ENCODE data around the gene NRDE2.

NRDE2 gene

GRCh38 chr14:90319634-90320541 lies 11.9 kb downstream of the NRDE2 start:
- Histone ChIP-seq H3K23ac (ENCODE audit: low read length) (no peak overlapping the region), H3K4me1 (ENCODE audit: control insufficient read depth, low read depth, low read length) (no peaks in the 10 kb centered on the region), H3K9ac (ENCODE audit: low read length) (no peak overlapping the region), H2AK5ac (ENCODE audit: low read length) (no peak overlapping the region), H2BK120ac (ENCODE audit: low read depth, low read length) (no peak overlapping the region), H3K4me2 (ENCODE audit: low read length) (no peak overlapping the region), H3K36me3 (ENCODE audit: control insufficient read depth, insufficient read depth, low read length) (no peaks in the 10 kb centered on the region), H3K56ac (ENCODE audit: low read length) (no peak overlapping the region), H4K8ac (ENCODE audit: low read depth, low read length) (no peak overlapping the region), H3K4ac (ENCODE audit: low read depth, low read length) (no peak overlapping the region), H4K5ac (ENCODE audit: low read length) (no peak overlapping the region), H3K4me3 (ENCODE audit: low read length) (no peak overlapping the region), H3K79me1 (ENCODE audit: low read length) (peaks cover 3% of the 10 kb centered on the region), H3K79me2 (ENCODE audit: control insufficient read depth, insufficient read depth, low read length) (no peaks in the 10 kb centered on the region), H3K27me3 (ENCODE audit: insufficient read depth, low read length, poor library complexity) (no peaks in the 10 kb centered on the region), H3K27ac (ENCODE audit: low read depth, low read length) (no peak overlapping the region), H2BK5ac (ENCODE audit: low read length) (no peak overlapping the region), H2BK15ac (replicated peaks; ENCODE audit: low read depth) (no peak overlapping the region), H3K18ac (ENCODE audit: low read length) (no peak overlapping the region)
- WGBS (ENCODE audit: extremely low coverage, insufficient coverage, low lambda C conversion rate) = no CpG with 5 or more reads among the region's 6 CpGs
- DNase-seq = peak; percentile 44

GRCh38 chr14:90319173-90319572 lies 12.6 kb downstream of the NRDE2 start:
- Histone ChIP-seq H4K8ac (ENCODE audit: low read depth, low read length) (no peak overlapping the region), H3K4me3 (ENCODE audit: low read length) (no peak overlapping the region), H3K9ac (ENCODE audit: low read length) (no peak overlapping the region), H3K4me2 (ENCODE audit: low read length) (no peak overlapping the region), H3K56ac (ENCODE audit: low read length) (no peak overlapping the region), H3K18ac (ENCODE audit: low read length) (no peak overlapping the region), H3K27me3 (ENCODE audit: insufficient read depth, low read length, poor library complexity) (no peaks in the 10 kb centered on the region), H3K27ac (ENCODE audit: low read depth, low read length) (no peak overlapping the region), H3K4me1 (ENCODE audit: control insufficient read depth, low read depth, low read length) (no peaks in the 10 kb centered on the region), H2AK5ac (ENCODE audit: low read length) (no peak overlapping the region), H2BK120ac (ENCODE audit: low read depth, low read length) (no peak overlapping the region), H2BK15ac (replicated peaks; ENCODE audit: low read depth) (no peak overlapping the region), H2BK5ac (ENCODE audit: low read length) (no peak overlapping the region), H3K4ac (ENCODE audit: low read depth, low read length) (no peak overlapping the region), H4K5ac (ENCODE audit: low read length) (no peak overlapping the region), H3K36me3 (ENCODE audit: control insufficient read depth, insufficient read depth, low read length) (no peaks in the 10 kb centered on the region), H3K23ac (ENCODE audit: low read length) (no peak overlapping the region), H3K79me2 (ENCODE audit: control insufficient read depth, insufficient read depth, low read length) (no peaks in the 10 kb centered on the region), H3K79me1 (ENCODE audit: low read length) (peaks cover 3% of the 10 kb centered on the region)
- DNase-seq = no peak
- no CpG with 5 or more reads among the region's 3 CpGs for WGBS (ENCODE audit: extremely low coverage, insufficient coverage, low lambda C conversion rate)

GRCh38 chr14:90318016-90318415 lies 13.7 kb downstream of the NRDE2 start:
- no peaks in the 10 kb centered on the region for H3K79me1 ChIP-seq (ENCODE audit: low read length)
- H3K4me3 ChIP-seq (ENCODE audit: low read length) = no peak overlapping the region
- H2BK5ac ChIP-seq (ENCODE audit: low read length) = no peak overlapping the region
- H2BK15ac ChIP-seq (replicated peaks; ENCODE audit: low read depth) = no peak overlapping the region
- no peaks in the 10 kb centered on the region for H3K4me1 ChIP-seq (ENCODE audit: control insufficient read depth, low read depth, low read length)
- H3K4me2 ChIP-seq (ENCODE audit: low read length) = no peak overlapping the region
- no peak overlapping the region for H4K8ac ChIP-seq (ENCODE audit: low read depth, low read length)
- H3K9ac ChIP-seq (ENCODE audit: low read length) = no peak overlapping the region
- no peak overlapping the region for H2AK5ac ChIP-seq (ENCODE audit: low read length)
- H3K36me3 ChIP-seq (ENCODE audit: control insufficient read depth, insufficient read depth, low read length) = no peaks in the 10 kb centered on the region
- DNase-seq = no peak
- H3K23ac ChIP-seq (ENCODE audit: low read length) = no peak overlapping the region
- H3K56ac ChIP-seq (ENCODE audit: low read length) = no peak overlapping the region
- H3K27ac ChIP-seq (ENCODE audit: low read depth, low read length) = no peak overlapping the region
- no peak overlapping the region for H4K5ac ChIP-seq (ENCODE audit: low read length)
- WGBS (ENCODE audit: extremely low coverage, insufficient coverage, low lambda C conversion rate) = no CpG with 5 or more reads among the region's 4 CpGs
- H3K18ac ChIP-seq (ENCODE audit: low read length) = no peak overlapping the region
- H2BK120ac ChIP-seq (ENCODE audit: low read depth, low read length) = no peak overlapping the region
- no peaks in the 10 kb centered on the region for H3K27me3 ChIP-seq (ENCODE audit: insufficient read depth, low read length, poor library complexity)
- H3K79me2 ChIP-seq (ENCODE audit: control insufficient read depth, insufficient read depth, low read length) = no peaks in the 10 kb centered on the region
- no peak overlapping the region for H3K4ac ChIP-seq (ENCODE audit: low read depth, low read length)

- no peaks in the 10 kb centered on the region for H3K36me3 ChIP-seq (ENCODE audit: control insufficient read depth, insufficient read depth, low read length)
- no peaks in the 10 kb centered on the region for H3K4me1 ChIP-seq (ENCODE audit: control insufficient read depth, low read depth, low read length)
- no peak overlapping the region for H3K56ac ChIP-seq (ENCODE audit: low read length)
- no peak for DNase-seq
- H3K18ac ChIP-seq (ENCODE audit: low read length) = no peak overlapping the region
- no peak overlapping the region for H2BK15ac ChIP-seq (replicated peaks; ENCODE audit: low read depth)
- no peak overlapping the region for H2BK5ac ChIP-seq (ENCODE audit: low read length)
- H3K9ac ChIP-seq (ENCODE audit: low read length) = no peak overlapping the region
- H2BK120ac ChIP-seq (ENCODE audit: low read depth, low read length) = no peak overlapping the region
- H4K8ac ChIP-seq (ENCODE audit: low read depth, low read length) = no peak overlapping the region
- H3K79me1 ChIP-seq (ENCODE audit: low read length) = no peaks in the 10 kb centered on the region
- H3K23ac ChIP-seq (ENCODE audit: low read length) = no peak overlapping the region
- no peak overlapping the region for H3K4ac ChIP-seq (ENCODE audit: low read depth, low read length)
- no peak overlapping the region for H2AK5ac ChIP-seq (ENCODE audit: low read length)
- 100% methylated on average over 1 of the region's 2 CpGs for WGBS (ENCODE audit: extremely low coverage, insufficient coverage, low lambda C conversion rate)
- H3K27me3 ChIP-seq (ENCODE audit: insufficient read depth, low read length, poor library complexity) = no peaks in the 10 kb centered on the region
- no peak overlapping the region for H3K27ac ChIP-seq (ENCODE audit: low read depth, low read length)
- no peaks in the 10 kb centered on the region for H3K79me2 ChIP-seq (ENCODE audit: control insufficient read depth, insufficient read depth, low read length)
- no peak overlapping the region for H4K5ac ChIP-seq (ENCODE audit: low read length)
- no peak overlapping the region for H3K4me3 ChIP-seq (ENCODE audit: low read length)
- H3K4me2 ChIP-seq (ENCODE audit: low read length) = no peak overlapping the region
Measured at GRCh38 chr14:90317286-90317685, 14.5 kb downstream of the NRDE2 start.

GRCh38 chr14:90308561-90308960 lies 23.2 kb downstream of the NRDE2 start:
- H4K8ac ChIP-seq (ENCODE audit: low read depth, low read length) = no peak overlapping the region
- peaks cover 2% of the 10 kb centered on the region for H3K4me1 ChIP-seq (ENCODE audit: control insufficient read depth, low read depth, low read length)
- no peak overlapping the region for H3K27ac ChIP-seq (ENCODE audit: low read depth, low read length)
- no peak overlapping the region for H2BK120ac ChIP-seq (ENCODE audit: low read depth, low read length)
- H3K4me3 ChIP-seq (ENCODE audit: low read length) = no peak overlapping the region
- no peaks in the 10 kb centered on the region for H3K79me1 ChIP-seq (ENCODE audit: low read length)
- no peak overlapping the region for H4K5ac ChIP-seq (ENCODE audit: low read length)
- H3K79me2 ChIP-seq (ENCODE audit: control insufficient read depth, insufficient read depth, low read length) = no peaks in the 10 kb centered on the region
- no peak overlapping the region for H3K56ac ChIP-seq (ENCODE audit: low read length)
- peaks cover 2% of the 10 kb centered on the region for H3K36me3 ChIP-seq (ENCODE audit: control insufficient read depth, insufficient read depth, low read length)
- no peak for DNase-seq
- H2AK5ac ChIP-seq (ENCODE audit: low read length) = no peak overlapping the region
- no peak overlapping the region for H3K9ac ChIP-seq (ENCODE audit: low read length)
- no peak overlapping the region for H2BK5ac ChIP-seq (ENCODE audit: low read length)
- H3K4ac ChIP-seq (ENCODE audit: low read depth, low read length) = no peak overlapping the region
- H3K23ac ChIP-seq (ENCODE audit: low read length) = no peak overlapping the region
- H3K4me2 ChIP-seq (ENCODE audit: low read length) = no peak overlapping the region
- no peak overlapping the region for H2BK15ac ChIP-seq (replicated peaks; ENCODE audit: low read depth)
- WGBS (ENCODE audit: extremely low coverage, insufficient coverage, low lambda C conversion rate) = no CpG with 5 or more reads among the region's 7 CpGs
- no peaks in the 10 kb centered on the region for H3K27me3 ChIP-seq (ENCODE audit: insufficient read depth, low read length, poor library complexity)
- H3K18ac ChIP-seq (ENCODE audit: low read length) = no peak overlapping the region

Data from mesendoderm (in vitro differentiated cells).